Activated CD4-positive, alpha-beta T cell treated with anti-CD3 and anti-CD28 coated beads, Interleukin-2, Interleukin-6, amounts not matched to agents 100 ng/mL and 50 ng/mL, durations not matched to agents 16 hours and 8 hours (primary cell): ENCODE measurements around the gene STAT4.

ENCODE experiments used
- DNase-seq: peaks from one replicate; pipeline ENCODE4 v3.0.0-alpha.2; 2020

STAT4 gene, protein sequence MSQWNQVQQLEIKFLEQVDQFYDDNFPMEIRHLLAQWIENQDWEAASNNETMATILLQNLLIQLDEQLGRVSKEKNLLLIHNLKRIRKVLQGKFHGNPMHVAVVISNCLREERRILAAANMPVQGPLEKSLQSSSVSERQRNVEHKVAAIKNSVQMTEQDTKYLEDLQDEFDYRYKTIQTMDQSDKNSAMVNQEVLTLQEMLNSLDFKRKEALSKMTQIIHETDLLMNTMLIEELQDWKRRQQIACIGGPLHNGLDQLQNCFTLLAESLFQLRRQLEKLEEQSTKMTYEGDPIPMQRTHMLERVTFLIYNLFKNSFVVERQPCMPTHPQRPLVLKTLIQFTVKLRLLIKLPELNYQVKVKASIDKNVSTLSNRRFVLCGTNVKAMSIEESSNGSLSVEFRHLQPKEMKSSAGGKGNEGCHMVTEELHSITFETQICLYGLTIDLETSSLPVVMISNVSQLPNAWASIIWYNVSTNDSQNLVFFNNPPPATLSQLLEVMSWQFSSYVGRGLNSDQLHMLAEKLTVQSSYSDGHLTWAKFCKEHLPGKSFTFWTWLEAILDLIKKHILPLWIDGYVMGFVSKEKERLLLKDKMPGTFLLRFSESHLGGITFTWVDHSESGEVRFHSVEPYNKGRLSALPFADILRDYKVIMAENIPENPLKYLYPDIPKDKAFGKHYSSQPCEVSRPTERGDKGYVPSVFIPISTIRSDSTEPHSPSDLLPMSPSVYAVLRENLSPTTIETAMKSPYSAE

DNA sequence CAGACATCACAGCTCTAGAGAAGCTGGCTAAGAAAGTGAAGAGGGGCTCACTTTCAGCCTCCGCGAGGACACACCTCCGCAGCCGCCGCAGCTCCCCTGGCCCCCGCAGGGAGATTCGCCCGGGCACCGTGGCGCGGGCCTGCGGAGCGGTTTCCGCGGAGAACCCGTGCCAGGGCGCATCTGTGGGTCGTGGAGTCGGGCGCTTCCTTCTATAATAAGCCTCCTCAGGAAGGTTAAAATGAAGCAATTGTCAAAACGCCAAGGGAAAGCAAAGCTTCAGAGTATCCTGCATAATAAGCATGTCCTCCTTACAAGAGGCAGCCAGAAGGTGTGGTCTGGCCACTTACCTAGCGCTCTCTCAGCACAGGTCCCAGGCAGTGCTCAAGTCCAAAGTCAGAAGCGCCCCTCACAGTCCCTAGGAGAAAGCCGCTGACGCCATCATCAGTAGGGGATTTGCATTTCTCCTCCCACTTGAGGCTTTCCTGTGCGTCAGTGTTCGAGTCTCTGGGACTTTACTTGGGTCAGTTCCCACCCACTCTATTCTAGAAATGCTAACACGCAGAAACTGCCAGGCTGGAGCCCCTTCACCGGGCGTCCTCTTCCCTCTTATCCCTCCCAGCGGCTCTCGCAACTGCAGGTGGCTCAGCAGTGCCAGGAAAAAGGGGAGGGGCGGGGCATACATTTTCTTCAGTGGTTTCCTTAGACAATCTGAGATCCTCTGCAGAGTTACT is at the start of gene STAT4:
Gene STAT4 (minus strand): TSS at position 395 of the 731 bp plus-strand sequence. CDS start 2,791 bp downstream, outside the sequence.
- peak; percentile 82 for DNase-seq

DNA sequence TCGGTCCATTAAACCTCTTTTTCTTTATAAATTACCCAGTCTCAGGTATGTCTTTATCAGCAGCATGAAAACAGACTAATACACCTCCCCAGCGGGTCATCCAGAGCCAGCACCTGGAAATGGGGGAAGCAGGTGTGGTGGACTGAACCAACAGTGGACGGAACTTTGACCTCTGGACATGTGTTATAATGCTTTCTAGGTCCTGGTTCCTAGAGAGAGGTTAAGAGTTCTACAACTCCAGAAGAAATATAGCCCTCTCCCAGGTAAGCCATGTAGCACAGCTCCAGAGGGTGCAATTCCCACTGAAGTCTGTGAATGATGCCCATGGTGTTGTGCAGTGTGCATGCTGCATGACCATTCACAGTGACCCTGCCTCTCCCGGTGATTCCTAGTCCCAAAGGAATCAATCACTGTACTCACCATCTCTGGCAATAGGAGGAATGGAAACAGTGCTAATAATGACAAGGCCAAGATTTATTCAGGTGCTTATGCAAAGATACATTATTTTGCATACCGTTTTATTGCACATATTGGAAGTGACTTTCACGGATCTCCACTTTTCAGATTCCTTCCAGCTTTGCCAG is 49.2 kb upstream of the STAT4 start:
- no peak for DNase-seq

DNA sequence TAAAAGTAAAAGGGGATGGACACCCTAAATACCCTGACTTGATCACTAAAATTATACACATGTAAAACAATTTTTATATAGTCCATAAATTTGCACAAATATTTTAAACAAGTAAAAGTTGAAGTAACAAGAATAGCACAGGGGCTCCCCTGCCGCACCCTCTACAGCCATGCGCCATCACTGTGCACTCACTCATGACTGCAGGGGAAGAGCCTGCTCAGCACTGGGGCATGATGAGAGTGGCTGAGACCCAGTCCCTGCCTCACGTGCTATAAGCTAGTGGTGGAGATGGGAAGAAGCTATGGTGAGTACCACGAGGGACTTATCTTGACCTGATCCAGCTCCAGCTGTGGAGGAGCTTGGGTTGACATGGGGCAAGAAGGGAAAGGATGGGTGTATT is 47.5 kb upstream of the STAT4 start:
- no peak for DNase-seq

DNA sequence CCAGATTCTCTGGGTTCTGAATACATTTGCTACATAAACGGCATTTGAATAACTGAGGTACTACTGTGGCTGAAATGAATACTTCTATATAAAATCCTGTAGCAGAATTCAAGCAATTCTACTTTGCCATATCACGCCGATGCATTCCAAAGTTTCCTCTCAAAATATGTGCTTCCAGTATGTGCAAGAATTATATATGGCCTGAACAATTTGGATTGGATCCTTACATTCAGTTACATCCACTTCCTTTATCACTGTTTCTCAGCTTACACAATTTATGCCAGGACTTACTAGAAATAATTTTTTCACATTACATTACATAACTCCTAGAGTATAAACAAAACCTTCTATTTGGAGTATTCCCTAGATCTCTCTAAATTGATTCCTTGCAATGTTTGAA is 46.3 kb upstream of the STAT4 start:
- no peak for DNase-seq

DNA sequence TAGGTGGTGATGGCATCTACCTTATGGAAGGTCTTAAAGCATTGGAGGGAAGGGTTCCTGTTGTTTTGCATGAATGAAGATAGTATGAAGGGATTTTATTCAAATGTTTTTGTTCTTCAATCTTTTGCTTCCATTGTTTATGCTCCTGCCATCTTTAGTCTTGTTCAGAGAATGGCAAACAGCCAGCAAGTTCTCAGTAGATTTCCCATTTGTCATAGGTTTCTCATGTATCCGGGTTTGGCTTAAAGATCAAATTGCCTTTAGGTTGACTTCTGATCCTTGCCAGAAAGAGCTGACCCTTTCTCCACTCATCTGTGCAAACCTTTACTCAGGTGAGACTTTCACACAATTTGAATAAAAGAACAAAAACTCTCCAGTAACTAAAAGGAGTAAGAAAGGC is 44.2 kb upstream of the STAT4 start:
- no peak for DNase-seq

DNA sequence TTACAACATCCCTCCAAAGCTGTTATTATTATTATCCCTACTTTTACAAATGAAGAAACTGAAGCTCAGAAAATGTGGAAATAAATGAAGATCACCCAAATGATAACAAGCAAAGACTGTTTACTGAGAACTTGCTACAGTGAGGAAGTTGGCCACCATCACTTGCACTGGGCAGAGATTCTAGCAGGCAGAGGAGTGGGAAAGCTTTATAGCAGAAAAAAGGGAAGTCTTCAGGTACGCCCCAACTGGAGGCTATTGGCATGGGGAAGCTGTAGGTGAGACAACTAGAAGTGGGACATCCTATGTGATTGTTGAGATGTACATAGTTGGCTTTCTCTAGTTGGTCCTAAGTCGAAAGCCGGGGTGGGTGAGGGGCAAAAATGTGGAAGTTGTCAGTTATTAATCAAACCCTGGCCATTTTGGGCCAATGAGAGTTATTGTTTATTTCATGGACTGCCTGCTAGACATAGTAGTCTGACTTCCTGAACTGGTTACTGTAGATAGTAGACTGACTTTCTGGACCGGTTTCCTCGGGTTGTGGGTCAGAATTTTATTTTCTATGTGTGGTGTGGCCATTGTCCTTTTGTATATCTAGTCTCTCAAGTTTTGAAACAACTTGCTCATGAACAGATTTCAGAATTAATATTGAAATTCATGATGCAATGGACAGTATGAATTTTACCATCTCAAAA is 40.2 kb upstream of the STAT4 start:
- DNase-seq = no peak

DNA sequence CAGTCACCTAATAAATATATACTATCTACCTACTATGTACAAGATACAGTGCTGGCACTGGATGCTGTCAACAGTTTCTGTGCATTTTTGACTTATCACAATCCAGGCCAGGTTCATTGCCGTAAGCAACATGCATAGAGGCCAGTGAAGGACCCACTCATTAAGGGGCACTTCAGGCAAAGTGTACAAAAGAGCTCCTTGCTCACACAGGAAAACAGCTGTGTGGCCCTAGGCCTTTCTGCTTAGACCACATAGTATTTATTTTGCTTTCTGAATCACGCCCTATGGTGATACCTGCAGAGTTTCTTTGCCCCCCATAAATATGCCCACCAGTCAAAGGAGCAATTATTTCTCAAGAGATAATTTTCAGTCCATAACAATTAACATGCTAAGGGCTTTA is 39.6 kb upstream of the STAT4 start:
- no peak for DNase-seq

DNA sequence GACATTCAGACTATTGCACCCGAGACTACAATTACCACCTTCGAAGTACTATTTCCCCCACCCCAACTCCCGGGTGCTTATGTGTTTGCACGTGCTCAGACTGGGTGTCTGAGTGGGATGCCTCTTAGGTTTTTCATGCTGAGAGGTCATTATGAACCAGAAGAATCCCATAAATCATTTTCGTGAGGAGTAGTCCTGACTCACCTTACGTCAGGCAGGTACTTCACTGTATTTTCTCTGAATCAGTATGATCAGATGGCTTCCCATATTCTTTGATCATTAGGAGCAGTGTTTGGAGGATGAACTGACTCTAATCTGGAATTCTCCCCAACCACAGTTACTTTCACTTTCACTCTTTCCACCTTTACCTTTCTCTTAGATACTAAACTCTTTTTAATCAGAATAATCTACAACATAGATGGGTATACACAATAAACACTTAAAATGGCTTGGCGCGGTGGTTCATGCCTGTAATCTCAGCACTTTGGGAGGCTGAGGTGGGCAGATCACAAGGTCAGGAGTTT is 38.4 kb upstream of the STAT4 start:
- no peak for DNase-seq

DNA sequence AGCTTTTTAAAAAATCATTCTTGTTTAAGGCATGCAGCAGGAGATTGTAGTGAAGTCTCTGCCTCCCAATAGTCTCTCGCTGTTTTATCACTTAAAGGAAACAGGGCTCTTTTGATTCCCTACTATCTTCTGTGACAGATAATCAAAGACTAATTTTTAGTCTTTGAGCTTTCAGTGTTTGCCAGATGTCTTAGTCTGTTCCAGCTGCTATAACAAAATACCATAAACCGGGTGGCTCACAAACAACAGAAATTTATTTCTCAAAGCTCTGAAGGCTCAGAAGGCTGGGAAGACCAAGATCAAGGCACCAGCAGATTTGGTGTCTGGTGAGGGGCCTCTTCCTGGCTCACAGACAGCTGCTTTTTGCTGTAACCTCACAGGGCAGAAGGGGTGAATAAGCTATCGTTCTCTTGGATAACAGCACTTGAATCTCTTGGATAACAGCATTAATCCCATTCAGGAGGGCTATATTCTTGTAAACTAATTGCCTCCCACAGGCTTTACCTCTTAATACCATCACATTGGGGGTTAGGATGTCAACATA is 37.8 kb upstream of the STAT4 start:
- no peak for DNase-seq

DNA sequence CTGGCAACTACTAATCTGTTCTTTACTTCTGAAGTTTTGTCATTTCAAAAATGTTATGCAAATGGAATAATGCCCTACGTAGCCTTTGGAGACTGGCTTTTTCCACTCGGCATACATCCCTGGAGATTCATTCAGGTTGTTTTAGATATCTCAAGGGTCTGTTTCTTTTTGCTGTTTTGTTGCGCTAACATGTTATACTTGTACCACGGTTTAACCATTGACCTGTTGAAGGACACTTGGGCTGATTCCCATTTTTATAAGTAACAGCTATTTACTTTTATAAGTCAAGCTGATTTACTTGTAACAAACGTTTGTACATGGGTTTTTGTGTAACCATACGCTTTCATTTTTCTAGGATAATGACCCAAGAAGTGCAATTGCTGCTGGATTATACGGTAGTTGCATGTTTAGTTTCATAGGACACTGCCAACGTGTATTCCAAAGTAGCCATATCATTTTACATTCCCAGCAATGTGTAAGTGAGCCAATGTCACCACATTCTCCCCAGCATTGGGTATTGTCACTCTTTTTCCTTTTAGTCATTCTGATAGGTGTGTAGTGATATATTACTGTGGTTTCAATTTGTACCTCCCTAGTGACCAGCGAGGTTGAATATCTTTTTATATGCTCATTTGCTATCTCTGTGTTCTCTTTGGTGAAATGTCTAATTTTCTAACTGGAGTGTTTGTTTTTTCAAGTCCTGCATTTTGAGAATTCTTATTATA is 36.5 kb upstream of the STAT4 start:
- DNase-seq = no peak

DNA sequence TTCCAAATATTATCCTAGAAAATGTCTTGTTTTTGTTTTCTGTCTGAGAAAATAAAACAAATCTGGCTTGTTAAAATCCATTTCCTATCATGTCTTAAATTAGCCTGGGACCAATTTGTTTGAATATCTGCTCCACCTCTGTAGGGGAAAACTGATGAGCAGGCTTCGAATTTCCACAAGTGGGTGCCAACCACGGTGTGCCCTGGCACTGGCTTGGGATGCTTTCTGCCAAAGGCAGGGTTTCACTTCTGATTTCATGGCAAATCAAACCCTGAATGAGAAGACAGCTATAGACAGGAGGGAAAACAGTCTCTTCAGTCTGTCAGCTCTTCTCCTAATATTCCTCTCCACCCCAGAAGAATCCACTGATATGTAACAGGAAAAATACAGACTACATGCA is 33.7 kb upstream of the STAT4 start:
- no peak for DNase-seq

DNA sequence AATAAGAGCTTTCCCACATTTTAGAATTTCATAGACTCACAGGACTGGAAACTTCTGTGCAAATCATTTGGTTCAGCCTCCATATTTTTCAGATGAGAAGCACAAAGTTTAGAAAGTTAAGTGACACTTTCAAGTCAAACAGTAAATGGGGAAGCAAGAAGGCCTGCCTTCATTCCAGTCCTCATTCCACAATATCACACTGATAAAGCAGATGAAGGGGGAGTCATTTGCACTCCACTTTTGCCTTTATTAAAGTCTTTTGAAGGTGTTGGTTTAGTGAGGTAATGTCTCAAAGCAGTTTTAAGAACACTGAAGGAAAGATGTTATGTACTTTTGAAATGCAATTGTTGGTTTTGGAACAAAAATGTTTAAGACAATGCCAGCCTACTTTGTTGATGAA is 32.7 kb upstream of the STAT4 start:
- no peak for DNase-seq

DNA sequence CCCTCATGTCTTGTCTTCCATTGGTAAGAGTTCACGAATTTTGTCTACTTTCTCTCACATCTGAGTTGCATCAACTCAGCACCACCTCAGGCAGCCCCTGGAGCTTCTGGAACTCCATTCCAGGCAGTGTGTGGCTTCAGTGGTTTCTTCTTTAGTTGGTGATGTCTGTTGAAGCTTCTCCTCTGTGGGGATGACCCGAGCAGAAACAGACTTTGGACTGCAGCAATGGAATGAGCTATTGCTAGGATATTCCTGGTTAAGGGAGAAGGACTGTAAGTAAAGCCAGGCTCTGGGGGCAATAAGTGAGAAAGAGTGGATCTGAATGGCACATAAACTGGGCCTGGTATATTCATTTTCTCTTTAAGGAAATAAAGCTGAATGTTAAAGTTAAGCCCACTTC is 32.3 kb upstream of the STAT4 start:
- no peak for DNase-seq

DNA sequence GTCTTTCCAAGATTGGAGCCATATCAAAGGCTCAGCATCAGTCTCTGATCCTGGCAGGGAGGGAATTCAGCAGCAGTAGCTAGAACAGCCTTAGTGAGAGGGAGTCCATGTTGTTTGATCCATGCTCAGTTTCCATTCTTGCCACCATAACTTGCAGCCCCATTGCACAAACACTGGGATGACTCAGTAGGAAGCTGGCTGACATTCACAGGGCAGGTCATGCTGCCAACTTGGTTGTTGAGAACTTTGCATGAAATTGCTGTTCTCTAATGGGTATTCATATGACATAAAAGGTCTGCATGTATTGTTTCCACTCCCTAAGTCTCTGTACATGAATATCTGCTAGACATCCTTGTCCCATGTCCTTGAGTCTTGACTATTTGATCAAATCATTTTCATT is 29.9 kb upstream of the STAT4 start:
- no peak for DNase-seq

DNA sequence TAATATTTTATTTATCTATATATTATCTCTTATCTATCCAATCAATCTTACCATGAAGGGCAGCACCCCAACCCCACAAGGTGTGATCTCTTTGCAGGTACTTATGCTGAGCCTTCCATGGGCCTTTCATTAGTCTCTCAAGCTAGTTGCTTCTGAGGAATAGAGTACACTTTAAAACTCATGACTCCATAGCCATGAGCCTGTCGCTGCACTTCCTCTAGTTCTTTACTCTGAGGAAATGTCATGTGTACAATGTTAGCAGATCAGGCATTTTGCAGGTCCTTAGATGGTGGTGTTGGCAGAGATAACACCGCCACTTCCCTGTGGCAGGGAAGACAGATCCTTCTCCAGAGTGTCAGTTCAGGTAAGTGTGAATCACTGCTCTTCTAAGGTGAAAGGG is 29.5 kb upstream of the STAT4 start:
- DNase-seq = no peak

DNA sequence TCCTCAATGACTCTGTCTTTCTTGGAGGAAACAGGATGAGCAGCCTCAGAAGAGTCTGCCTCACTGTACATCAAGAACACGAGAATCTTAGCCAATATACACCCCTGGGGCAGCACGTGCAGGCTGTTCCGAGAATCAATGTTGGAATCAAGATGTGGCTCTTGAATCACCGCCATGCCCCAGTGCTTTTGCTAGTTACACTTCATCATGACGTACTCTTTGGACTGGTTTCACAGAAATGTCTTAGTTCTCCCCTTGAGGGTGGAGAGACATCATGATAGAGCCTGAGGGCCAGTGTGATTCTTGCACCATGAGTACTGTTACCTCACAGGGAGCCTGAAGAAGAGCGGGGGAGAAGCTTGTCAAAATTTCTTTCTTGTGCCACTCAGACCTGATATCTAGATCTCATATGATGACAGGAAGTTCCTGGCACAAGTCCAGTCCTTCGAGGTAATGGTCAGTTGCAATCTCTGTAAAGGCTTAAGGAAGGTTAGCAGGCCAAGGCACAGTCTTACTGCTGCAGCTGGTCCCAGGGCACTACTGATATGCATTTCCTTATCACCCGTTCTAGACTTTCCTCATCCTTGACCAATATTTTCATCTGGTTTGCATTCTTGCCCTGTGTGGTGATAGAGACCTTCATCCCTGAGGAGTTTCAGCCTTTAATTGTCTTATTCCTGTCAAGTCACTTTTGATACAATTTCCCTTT is 28.2 kb upstream of the STAT4 start:
- DNase-seq = no peak

DNA sequence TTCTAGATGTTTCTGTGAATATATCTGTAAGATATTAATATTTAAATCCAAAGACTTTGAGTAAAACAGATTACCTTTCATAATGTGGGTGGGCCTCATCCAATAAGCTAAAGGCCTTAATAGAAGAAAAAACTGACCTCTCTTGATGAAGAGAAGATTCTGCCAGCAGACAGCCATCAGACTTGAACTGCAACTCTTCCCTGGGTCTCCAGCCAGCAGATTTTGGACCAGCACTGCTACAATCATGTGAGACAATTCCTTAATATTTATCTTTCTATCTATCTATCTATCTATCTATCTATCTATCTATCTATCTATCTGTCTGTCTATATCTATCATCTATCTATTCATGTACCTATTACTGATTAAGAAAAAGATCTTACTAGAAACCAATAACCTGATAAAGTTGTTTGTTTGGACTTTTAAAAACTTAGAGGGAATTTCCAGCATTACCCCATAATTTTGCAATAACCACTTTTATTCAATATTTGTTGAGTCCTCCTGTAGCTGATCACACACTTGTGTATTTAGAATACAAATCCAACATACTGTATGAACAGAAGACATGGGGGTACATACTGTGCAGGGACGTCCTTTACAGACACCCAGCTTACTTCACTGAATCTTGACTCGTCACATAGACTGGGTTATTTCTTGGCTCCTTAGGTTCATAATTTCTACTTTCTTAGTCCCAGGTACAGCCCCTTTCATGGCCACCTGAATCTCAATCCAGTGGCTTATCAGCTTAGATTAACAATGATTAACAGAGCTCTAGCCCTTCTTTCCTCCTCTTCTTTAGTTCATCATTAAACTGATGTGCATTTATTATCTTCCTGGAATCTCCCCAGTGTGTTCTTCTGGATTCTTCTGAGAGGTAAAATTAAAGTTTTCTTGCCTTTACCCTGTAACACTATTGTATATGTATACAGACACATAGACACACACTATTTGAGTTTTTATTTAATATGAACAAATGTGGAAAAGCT is 27.2 kb upstream of the STAT4 start:
- DNase-seq = no peak

DNA sequence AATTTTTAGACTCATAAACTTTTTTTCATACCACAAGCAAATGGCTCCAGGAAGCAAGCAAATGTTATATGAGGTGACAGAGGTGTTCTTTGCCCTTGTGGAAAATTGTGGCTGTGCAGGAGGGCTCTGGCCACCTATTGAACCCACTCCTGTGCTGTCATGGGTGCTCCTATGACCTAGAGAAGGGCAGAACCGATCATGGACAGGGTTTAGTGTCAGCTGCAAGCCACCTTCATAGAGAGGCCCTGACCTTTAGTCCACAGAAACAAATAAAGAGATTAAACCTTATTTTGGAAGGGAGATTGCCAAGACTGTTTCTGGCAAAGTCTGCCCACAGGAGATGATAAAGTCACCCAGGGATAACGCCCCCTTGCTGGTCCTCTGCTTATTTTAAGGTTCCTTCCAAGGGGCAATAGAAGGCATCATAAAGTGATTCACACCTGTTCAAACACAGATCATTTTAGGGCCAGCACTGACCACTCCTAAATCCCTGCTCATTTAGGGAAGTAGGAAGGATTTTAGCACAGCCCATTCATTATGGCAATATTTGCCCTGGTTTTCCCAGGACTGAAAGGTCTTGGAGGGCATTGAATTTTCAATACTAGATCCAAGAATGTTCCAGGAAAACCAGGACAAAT is 26.1 kb upstream of the STAT4 start:
- no peak for DNase-seq

DNA sequence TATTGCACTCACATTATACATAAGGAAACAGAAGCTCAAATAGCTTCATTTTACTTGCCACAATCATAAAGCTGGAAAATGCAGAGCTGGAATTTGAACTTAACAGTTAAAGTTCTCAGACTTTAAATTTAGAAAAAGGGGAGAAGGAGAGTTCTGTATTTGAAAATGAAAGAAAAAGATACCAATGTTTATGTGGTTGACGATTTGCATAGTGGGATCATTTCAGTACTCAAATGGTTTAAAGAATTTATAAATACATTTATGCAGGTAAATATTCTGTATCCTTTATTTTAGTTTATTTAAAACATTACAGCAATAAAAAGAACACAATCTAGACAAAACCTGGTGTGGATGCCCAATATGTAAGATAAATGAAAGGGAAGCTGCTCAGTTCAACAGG is 25.5 kb upstream of the STAT4 start:
- DNase-seq = no peak
